Lung (tissue), 12 donors: Measurements from ENCODE around the gene TSPYL4. TPM values are rescaled to one million over a fixed set of nuclear protein-coding genes. Genes with fewer than 3 reads are reported as not detected.

ENCODE experiments used
- ATAC-seq: fragments of 200-7000 bp; cut with Tn5 transposase; one replicate; pipeline ENCODE4 v1.9.1; 2020; ENCODE audit warnings: moderate number of reproducible peaks; ENCODE audit not compliant: insufficient read depth, low FRiP score
- DNase-seq, 3 donors: peaks; one replicate each; pipeline ENCODE4 v3.0.0-alpha.2; 2013 to 2017
- H3K27ac ChIP-seq, 2 donors: one replicate each; pipeline ENCODE4 v1.5.1; 2013; ENCODE audit warnings: mild to moderate bottlenecking in 2 of 2, moderate library complexity in 2 of 2, control low read depth in 1 of 2, inconsistent platforms in 1 of 2, low read depth in 1 of 2, low read length in 1 of 2
- H3K27me3 ChIP-seq, 3 donors: one replicate each; pipeline ENCODE4 v1.5.1; 2013; ENCODE audit warnings: low read length in 2 of 3; ENCODE audit not compliant: control insufficient read depth in 3 of 3, insufficient read depth in 3 of 3
- H3K36me3 ChIP-seq, 4 donors: one replicate each; pipeline ENCODE4 v1.5.1; 2013; ENCODE audit warnings: low read length in 4 of 4, mild to moderate bottlenecking in 1 of 4, moderate library complexity in 1 of 4; ENCODE audit not compliant: control insufficient read depth in 4 of 4, insufficient read depth in 4 of 4
- H3K4me1 ChIP-seq, 5 donors: one replicate each; pipeline ENCODE4 v1.5.1; 2013; ENCODE audit warnings: low read length in 5 of 5, mild to moderate bottlenecking in 2 of 5, moderate library complexity in 1 of 5; ENCODE audit not compliant: control insufficient read depth in 5 of 5, insufficient read depth in 5 of 5
- H3K4me3 ChIP-seq: one replicate; pipeline ENCODE4 v1.5.1; 2013; ENCODE audit warnings: mild to moderate bottlenecking, control low read depth, moderate library complexity
- H3K9ac ChIP-seq, 2 donors: one replicate each; pipeline ENCODE4 v1.5.1; 2013; ENCODE audit warnings: low read length in 2 of 2, control low read depth in 1 of 2; ENCODE audit not compliant: insufficient read depth in 1 of 2
- H3K9me3 ChIP-seq, 4 donors: one replicate each; pipeline ENCODE4 v1.5.1; 2013; ENCODE audit warnings: low read length in 3 of 4, mild to moderate bottlenecking in 1 of 4, moderate library complexity in 1 of 4; ENCODE audit not compliant: control insufficient read depth in 4 of 4, insufficient read depth in 3 of 4
- CTCF ChIP-seq: IDR thresholded peaks from 2 replicates; pipeline ENCODE4 v1.5.1; 2012; ENCODE audit warnings: mild to moderate bottlenecking; ENCODE audit errors: control extremely low read depth, extremely low read depth
- WGBS, 2 donors: extraction: QIAGEN DNeasy Blood & Tissue Kit; methylation state at CpG; one replicate each; pipeline ENCODE4 v1.1.7; 2013; 5-methylcytosine and 5-hydroxymethylcytosine counted together
- polyA plus RNA-seq, 2 donors: library from polyadenylated mRNA; stranded (reverse); fragments of 200-250 nt; gene quantifications; one replicate each; pipeline ENCODE4 v1.2.1, GENCODE V29; 2013
- total RNA-seq, 2 donors: library from RNA; depleted of rRNA in 1 of 2; stranded (reverse); fragments of >200 nt in 1 of 2; gene quantifications; one replicate each; pipeline ENCODE4 v1.2.1, GENCODE V29; 2014 to 2021
- donor health status: control.
- donor health status: control.
- donor health status: Bipolar disorder and iron deficiency.
- donor health status: healthy.
- donor health status: DM: yes; HTN: yes; CAD: no.

TSPYL4 gene
- total and polyA plus RNA-seq, 4 donors, result 7.3 to 30.0 (median 11.9) TPM

DNA sequence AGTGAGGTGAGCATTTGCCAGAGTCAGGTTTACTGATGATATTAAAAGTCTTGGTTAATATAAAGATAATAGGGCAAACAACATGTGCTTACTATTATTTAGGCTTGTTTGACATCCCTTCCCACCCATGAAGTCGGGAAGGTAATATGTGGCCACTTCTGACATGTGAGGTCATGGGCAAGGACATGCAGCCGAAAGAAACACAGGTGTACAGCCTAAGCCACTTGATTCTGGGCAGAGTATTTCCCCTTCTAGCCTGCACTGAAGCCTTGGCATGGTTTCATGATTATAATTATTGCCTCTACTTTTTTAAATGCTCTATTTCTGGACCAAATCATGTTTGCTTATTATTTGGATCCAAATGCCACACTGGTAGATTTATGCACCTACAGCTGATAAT lies 52.3 kb downstream of the TSPYL4 start:
- Histone ChIP-seq H3K4me1 (peaks cover 0 to 49% (median 11%) of the 10 kb centered on the region in 5 donors), H3K9ac (no peak overlapping the region), H3K4me3 (no peak overlapping the region), H3K27ac (no peak overlapping the region), H3K9me3 (no peaks in the 10 kb centered on the region), H3K27me3 (no peaks in the 10 kb centered on the region), H3K36me3 (no peaks in the 10 kb centered on the region)
- no peak for ATAC-seq
- no peak for TF ChIP-seq CTCF
- WGBS, 2 donors, result 83 to 85% methylated on average over 2 of the region's 2 CpGs
- no peak for DNase-seq

DNA sequence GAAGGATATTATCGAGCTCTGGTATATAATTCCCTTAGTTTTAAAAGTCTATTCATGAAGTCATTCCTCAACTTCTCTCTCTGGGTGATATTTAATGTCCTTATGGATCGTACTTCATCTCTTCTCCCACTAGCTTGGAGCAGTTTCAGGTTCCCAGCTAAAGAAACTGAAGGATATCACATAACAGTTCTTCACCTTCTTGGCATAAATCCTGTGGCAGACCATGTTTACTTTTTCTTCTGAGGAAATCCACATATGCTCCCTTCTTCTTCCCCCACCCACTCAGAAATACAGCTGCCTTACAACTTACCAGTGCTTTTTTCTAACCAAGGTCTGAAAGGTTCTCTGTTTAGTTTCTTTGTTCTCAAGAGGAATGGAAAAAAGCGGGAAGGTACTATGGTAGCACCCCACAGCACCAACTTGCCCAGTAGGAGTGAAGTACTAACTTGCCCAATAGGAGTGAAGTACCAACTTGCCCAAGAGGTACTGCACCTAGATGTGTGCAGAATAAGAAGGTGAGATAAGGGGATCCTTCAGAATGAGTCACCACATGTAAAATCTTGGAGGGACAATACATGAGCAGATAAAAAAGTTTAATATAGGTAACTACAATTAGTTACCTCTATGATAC lies 53.1 kb downstream of the TSPYL4 start:
- H3K9ac ChIP-seq, result no peak overlapping the region
- no peak overlapping the region for H3K4me3 ChIP-seq
- ATAC-seq, result peak; percentile 71
- no peaks in the 10 kb centered on the region for H3K27me3 ChIP-seq
- 66 to 80% methylated on average over 3 of the region's 3 CpGs for WGBS, 2 donors
- TF ChIP-seq CTCF, result no peak
- peak in 2 of 3 donors; percentile 81 to 85 for DNase-seq
- peaks cover 0 to 41% (median 11%) of the 10 kb centered on the region in 5 donors for H3K4me1 ChIP-seq
- no peak overlapping the region for H3K27ac ChIP-seq
- H3K9me3 ChIP-seq, result no peaks in the 10 kb centered on the region
- no peaks in the 10 kb centered on the region for H3K36me3 ChIP-seq

Other genes starting within 250 kb of the TSPYL4 start
- 10 to 100 TPM in 1 of 2 donors, 1 to 10 TPM in 1; 8.7 to 18.3 TPM for gene FRK, start 193.2 kb downstream of the TSPYL4 start, total RNA-seq
- gene FRK, start 193.2 kb downstream of the TSPYL4 start, polyA plus RNA-seq, result 1 to 10 TPM; 1.2 to 1.4 TPM
- 10 to 100 TPM; 24.6 to 49.0 TPM for gene NT5DC1, start 153.2 kb downstream of the TSPYL4 start, total RNA-seq
- 10 to 100 TPM in 1 of 2 donors, 1 to 10 TPM in 1; 8.6 to 19.6 TPM for gene NT5DC1, start 153.2 kb downstream of the TSPYL4 start, polyA plus RNA-seq
- gene COL10A1, start 127.9 kb downstream of the TSPYL4 start, total RNA-seq, result under 1 TPM in 1 of 2 donors, not detected in 1; 0.28 TPM
- not detected for gene COL10A1, start 127.9 kb downstream of the TSPYL4 start, polyA plus RNA-seq
- 10 to 100 TPM; 67.8 to 68.8 TPM for gene TSPYL1, start 25.9 kb upstream of the TSPYL4 start, total RNA-seq
- 10 to 100 TPM; 16.3 to 25.1 TPM for gene TSPYL1, start 25.9 kb upstream of the TSPYL4 start, polyA plus RNA-seq
- gene DSE, start 116.9 kb upstream of the TSPYL4 start, total RNA-seq, result 10 to 100 TPM; 44.5 to 46.9 TPM
- gene DSE, start 116.9 kb upstream of the TSPYL4 start, polyA plus RNA-seq, result 10 to 100 TPM in 1 of 2 donors, 1 to 10 TPM in 1; 5.4 to 40.3 TPM
- 1 to 10 TPM; 2.1 to 6.0 TPM for gene CALHM6, start 207.3 kb upstream of the TSPYL4 start, total RNA-seq
- gene CALHM6, start 207.3 kb upstream of the TSPYL4 start, polyA plus RNA-seq, result 10 to 100 TPM in 1 of 2 donors, 1 to 10 TPM in 1; 9.2 to 20.8 TPM